Omental fat pad (tissue), 4 donors: ENCODE measurements around the gene NSUN5. TPM values are rescaled to one million over a fixed set of nuclear protein-coding genes. Genes with fewer than 3 reads are reported as not detected.
"Not testable (repeated sequence)": the region's sequence is repeated elsewhere in the genome, so short reads cannot be mapped to it uniquely, and the experiment has no call there.

Experiments
- ATAC-seq: fragments of 150-250 bp; one replicate; pipeline ENCODE4 v1.9.1; 2016; ENCODE audit warnings: mild to moderate bottlenecking, moderate library complexity; ENCODE audit not compliant: low FRiP score
- DNase-seq: peaks from one replicate; pipeline ENCODE4 v3.0.0-alpha.2; 2019; ENCODE audit warnings: low spot score
- total RNA-seq, 4 donors: library from RNA; depleted of rRNA; stranded (reverse); fragments of >200 nt; gene quantifications; one replicate each; pipeline ENCODE4 v1.1.0, GENCODE V29; 2016
- TF ChIP-seq, protein P1 (sequence below), 3 donors: fragments of 450-650 bp; IDR thresholded peaks; one replicate each; pipeline ENCODE4 v1.5.1; 2016 to 2017; ENCODE audit warnings: antibody characterized with exemption in 3 of 3, mild to moderate bottlenecking in 3 of 3, moderate library complexity in 2 of 3

NSUN5 gene
- total RNA-seq, 4 donors from 2014 or later: 14.1 to 19.0 (median 16.5) TPM

DNA sequence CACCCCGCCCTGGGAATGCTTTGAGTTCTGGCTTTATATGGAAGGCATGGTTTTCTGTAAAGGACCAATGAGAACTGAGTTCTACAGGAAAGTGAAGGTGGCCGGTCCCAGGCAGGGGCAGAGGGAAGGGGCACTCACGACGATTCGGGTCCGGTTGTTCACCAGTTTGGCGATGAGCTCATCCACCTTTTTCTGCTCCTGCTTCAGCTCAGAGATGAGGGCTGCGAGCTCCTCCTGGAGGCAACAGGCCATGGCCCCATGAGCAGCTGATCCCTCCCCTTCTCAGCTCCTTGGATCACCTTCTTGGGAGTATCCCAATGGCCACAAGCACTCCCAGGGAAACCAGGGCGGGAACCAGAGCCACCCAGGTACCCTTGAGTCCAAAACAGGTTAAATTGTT, 11.4 kb upstream of the NSUN5 start:
- not testable (repeated sequence) for DNase-seq, ATAC-seq

DNA sequence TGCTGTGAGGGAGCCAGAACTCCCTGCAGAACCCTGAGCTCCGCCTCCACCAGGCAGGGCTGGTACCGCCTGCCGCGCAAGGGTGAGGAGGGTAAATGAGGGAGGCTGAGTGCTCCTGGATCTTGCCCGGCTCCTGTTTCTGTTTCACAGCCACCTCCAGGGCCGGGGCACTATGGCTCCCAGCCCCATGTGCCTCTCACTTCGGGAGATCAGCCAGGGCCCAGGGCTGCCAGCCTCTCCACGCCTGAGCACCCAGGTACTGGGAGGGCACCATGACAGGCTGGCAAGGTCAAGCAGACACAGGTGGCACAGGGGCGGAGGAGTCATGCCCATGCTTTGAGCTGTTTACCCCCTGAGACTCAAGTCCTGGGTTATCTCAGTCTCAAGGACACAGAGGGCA, 10.9 kb upstream of the NSUN5 start:
- ATAC-seq, DNase-seq: not testable (repeated sequence)

DNA sequence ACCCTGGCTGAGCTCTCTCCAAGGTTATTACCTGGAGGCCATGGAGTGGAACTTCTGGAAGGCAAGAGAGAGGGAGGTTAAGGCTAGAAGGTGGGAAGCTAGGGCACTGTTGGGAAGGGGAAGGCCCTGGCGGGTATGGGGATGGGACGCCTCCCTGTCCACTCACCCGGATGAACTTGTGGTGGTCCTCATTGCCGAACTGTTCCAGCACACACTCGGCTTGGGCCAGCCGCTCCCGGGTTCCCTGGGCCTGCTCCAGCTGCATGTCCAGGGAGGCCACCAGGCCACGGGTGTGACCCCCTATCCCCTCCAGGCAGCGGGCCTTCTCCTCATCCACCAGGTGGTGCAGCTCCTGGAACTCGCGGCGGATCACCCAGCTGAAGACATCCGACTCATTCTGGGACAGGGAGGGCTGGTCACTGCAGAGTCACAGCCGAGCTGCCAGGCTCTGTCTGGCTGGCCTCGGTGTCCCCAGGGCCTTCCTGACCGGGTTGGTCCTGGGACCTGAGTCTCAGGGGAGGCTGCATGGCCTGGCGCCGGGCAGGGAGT, 10.1 kb upstream of the NSUN5 start:
- DNase-seq, ATAC-seq: not testable (repeated sequence)

DNA sequence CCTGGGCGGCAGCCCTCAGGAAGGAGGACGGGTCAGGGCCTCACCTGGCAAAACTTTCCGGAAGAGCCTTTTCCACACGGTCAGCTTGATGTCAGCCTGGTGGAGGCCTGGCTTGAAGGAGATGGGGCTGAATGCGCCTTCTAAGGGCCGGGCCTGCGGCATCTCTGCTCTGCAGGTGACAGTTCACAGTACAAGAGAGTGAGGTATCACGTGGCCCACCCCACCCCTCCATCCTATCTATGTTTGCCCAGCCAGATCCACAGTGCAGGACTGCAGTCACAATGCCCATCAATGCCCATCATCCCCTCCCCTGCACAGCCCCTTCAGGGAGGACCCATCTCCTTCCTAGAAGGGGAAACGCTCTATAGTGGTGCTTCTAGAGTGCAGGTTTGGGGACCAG, 7.9 kb upstream of the NSUN5 start:
- DNase-seq: no peak
- ATAC-seq: no peak
- TF ChIP-seq, protein P1, sequence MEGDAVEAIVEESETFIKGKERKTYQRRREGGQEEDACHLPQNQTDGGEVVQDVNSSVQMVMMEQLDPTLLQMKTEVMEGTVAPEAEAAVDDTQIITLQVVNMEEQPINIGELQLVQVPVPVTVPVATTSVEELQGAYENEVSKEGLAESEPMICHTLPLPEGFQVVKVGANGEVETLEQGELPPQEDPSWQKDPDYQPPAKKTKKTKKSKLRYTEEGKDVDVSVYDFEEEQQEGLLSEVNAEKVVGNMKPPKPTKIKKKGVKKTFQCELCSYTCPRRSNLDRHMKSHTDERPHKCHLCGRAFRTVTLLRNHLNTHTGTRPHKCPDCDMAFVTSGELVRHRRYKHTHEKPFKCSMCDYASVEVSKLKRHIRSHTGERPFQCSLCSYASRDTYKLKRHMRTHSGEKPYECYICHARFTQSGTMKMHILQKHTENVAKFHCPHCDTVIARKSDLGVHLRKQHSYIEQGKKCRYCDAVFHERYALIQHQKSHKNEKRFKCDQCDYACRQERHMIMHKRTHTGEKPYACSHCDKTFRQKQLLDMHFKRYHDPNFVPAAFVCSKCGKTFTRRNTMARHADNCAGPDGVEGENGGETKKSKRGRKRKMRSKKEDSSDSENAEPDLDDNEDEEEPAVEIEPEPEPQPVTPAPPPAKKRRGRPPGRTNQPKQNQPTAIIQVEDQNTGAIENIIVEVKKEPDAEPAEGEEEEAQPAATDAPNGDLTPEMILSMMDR (IDR thresholded peaks at IDR 0.05): no peak

DNA sequence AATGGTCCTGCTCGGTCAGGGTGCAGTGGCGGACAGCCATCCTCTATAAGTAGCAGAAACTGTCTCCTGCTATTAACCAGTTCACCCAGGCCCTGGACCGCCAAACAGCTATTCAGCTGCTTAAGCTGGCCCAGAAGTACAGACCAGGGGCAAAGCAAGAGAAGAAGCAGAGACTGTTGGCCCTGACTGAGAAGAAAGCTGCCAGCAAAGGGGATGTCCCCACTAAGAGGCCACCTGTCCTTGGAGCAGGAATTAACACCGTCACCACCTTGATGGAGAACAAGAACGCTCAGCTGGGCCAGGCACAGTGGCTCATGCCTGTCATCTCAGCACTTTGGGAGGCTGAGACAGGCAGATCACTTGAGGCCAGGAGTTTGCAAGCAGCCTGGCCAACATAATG, 5.6 kb upstream of the NSUN5 start:
- DNase-seq: no peak
- TF ChIP-seq, protein P1 (IDR thresholded peaks at IDR 0.05): no peak
- ATAC-seq: no peak

DNA sequence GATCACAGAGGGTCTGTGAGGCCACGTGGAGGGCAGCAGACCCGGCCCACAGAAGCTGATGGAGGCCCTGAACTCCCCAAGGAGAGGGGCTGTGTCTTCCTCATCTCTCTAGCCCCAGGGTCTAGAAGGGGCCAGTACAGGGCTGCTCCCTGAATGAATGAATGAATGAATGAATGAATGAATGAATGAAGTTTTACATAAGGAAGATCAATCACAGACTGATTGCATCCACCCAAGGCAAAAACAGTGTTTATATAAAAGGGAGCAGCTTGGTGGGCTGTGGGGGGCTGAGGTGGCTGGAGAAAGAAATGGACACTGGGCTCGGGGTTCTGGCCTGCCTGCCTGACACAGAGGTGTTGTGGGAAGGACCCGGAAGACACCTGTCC, 4.9 kb upstream of the NSUN5 start:
- ATAC-seq (no peak), DNase-seq (no peak)
- TF ChIP-seq, protein P1 (IDR thresholded peaks at IDR 0.05): no peak

DNA sequence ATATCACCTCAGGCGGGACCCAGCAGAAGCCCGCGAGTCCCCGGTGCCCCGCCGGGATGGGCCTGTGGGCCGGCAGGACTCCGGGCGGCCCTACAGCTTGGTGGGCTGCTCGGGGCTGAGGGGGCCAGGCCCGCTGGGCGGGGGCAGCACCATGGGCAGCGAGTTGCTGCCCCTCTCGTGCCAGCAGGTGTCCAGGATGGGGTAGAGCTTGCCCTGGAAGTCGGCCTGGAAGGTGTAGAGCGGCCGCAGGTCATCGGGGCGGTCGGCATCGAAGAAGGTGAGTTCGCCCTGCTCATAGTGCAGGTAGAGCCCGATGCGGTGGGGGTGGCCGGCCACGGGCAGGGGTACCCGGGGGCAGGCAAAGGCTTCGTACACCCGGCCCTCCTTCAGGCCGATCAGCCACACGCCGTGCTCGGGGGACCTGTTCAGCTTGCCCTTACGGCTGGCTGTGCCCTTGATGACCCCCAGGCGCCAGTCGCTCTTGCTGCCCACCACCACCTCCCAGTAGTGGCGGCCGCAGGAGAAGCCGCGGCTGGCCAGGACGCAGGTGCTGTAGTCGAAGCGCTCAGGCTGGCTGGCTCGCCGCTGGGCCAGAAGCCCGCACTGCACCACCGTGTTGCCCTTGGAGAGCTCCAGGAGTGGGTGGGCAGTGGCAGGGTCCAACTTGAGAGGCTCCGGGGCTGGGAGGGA, 4.3 kb upstream of the NSUN5 start:
- TF ChIP-seq, protein P1 (IDR thresholded peaks at IDR 0.05): no peak
- DNase-seq (no peak), ATAC-seq (no peak)

DNA sequence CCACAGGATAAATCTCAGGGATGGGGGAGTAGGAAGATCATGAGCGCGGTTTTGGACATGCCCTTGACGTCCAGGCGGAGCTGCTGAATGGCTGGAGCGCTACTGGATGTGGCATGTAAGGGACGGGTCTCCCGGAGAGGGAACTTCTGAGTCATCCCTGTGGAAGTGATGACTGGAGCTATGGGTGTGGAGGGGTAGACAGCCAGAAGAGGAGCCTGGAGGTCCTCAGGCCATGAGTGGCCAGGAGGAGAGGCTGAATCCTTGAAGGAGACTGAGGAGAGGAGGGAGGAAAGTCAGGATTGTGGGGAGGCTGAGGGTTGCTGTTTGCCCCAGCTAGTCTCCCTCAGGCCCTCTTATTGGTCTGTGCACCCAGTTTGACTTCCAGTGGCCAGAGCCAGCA, 2.8 kb upstream of the NSUN5 start:
- DNase-seq, ATAC-seq: not testable (repeated sequence)

DNA sequence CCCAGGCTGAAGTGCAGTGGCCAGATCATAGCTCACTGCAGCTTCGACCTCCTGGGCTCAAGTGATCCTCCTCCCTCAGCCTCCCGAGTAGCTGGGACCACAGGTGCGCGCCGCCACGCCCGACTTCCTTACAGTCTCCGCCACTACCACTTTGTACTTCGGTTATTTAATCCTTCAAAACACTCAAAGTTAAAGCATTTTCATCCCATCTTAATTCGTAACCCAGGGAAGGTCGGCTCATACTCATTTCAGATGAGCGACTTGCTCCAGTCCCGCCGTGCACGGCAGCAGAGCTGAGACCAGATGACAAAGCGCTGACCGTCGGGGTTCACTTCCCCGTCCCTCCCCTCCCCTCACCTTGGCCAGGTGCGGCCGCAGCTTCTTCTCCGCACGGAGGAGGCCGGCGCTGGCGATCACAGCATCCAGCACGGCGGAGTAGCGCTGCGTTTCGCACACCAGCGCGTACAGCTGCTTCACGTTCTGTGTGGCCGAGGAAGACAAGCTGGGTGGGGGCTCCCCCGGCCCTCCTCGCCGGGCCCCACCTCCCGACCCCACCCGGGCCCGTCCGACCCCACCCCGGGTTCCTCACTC, 457 bp downstream of the NSUN5 start:
- TF ChIP-seq, protein P1 (IDR thresholded peaks at IDR 0.05): no peak
- DNase-seq: no peak
- peak; percentile 60 for ATAC-seq
